Mesothelial cell of epicardium (in vitro differentiated cells): Measurements from ENCODE around the gene RNASEH2B. TPM values are rescaled to one million over a fixed set of nuclear protein-coding genes. Genes with fewer than 3 reads are reported as not detected.

Source experiments
- DNase-seq, 2 experiments: peaks; one replicate each; pipeline ENCODE4 v3.0.0; 2021; ENCODE audit warnings: low spot score in 2 of 2; ENCODE audit not compliant: unreplicated experiment in 2 of 2
- H3K27ac Mint-ChIP-seq: 2 replicates; pipeline ENCODE4 v1.8.0; 2021; ENCODE audit warnings: mixed read lengths
- H3K27me3 Mint-ChIP-seq: 2 replicates; pipeline ENCODE4 v1.8.0; 2021; ENCODE audit warnings: low read depth, mixed read lengths
- H3K36me3 Mint-ChIP-seq: 2 replicates; pipeline ENCODE4 v1.8.0; 2021; ENCODE audit warnings: mixed read lengths
- H3K4me1 Mint-ChIP-seq: 2 replicates; pipeline ENCODE4 v1.8.0; 2021; ENCODE audit warnings: mixed read lengths
- H3K4me3 Mint-ChIP-seq: 2 replicates; pipeline ENCODE4 v1.8.0; 2021; ENCODE audit warnings: mild to moderate bottlenecking, moderate library complexity, mixed read lengths
- H3K9me3 Mint-ChIP-seq: 2 replicates; pipeline ENCODE4 v1.8.0; 2021; ENCODE audit warnings: mixed read lengths
- CTCF ChIP-seq: fragments of 200-600 bp; sonication (generic); IDR thresholded peaks from one replicate; pipeline ENCODE4 v1.5.0; 2021; ENCODE audit warnings: antibody characterized with exemption; ENCODE audit not compliant: unreplicated experiment
- total RNA-seq: library from RNA; stranded (reverse); gene quantifications from 3 replicates; pipeline ENCODE4 v1.2.1, GENCODE V29; 2021

The RNASEH2B gene
- total RNA-seq, 1 donor from 2014 or later = 47.4 TPM

DNA sequence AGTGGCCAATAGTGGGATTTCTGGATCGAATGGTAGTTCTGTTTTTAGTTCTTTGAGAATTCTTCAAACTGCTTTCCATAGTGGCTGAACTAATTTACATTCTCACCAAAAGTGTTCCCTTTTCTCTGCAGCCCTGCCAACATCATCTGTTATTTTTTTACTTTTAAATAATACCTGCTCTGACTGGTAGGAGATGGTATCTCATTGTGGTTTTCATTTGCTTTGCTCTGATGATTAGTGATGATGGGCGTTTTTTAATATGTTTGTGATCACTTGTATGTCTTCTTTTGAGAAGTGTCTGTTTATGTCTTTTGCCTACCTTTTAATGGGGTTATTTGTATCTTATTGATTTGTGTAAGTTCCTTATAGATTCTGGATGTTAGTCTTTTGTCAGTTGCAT lies 48.0 kb downstream of the RNASEH2B start:
- DNase-seq = no peak
- Mint-ChIP-seq H3K9me3 (peaks cover 18% of the 10 kb centered on the region), H3K27ac (no peak overlapping the region), H3K36me3 (peaks cover 32% of the 10 kb centered on the region), H3K4me1 (no peaks in the 10 kb centered on the region), H3K4me3 (no peak overlapping the region), H3K27me3 (no peaks in the 10 kb centered on the region)
- no peak for TF ChIP-seq CTCF

GRCh38 chr13:50969691-50970090 lies 60.1 kb downstream of the RNASEH2B start:
- H3K27ac Mint-ChIP-seq = no peak overlapping the region
- H3K4me1 Mint-ChIP-seq = peaks cover 2% of the 10 kb centered on the region
- no peak overlapping the region for H3K4me3 Mint-ChIP-seq
- H3K9me3 Mint-ChIP-seq = no peaks in the 10 kb centered on the region
- no peak for TF ChIP-seq CTCF
- peaks cover 25% of the 10 kb centered on the region for H3K36me3 Mint-ChIP-seq
- no peaks in the 10 kb centered on the region for H3K27me3 Mint-ChIP-seq
- DNase-seq = no peak

- Mint-ChIP-seq H3K27me3 (no peaks in the 10 kb centered on the region), H3K9me3 (no peaks in the 10 kb centered on the region), H3K4me1 (peaks cover 2% of the 10 kb centered on the region), H3K36me3 (peaks cover 18% of the 10 kb centered on the region), H3K4me3 (no peak overlapping the region), H3K27ac (no peak overlapping the region)
- TF ChIP-seq CTCF = no peak
- DNase-seq = no peak
These were observed 61.4 kb downstream of the RNASEH2B start for GRCh38 chr13:50970956-50971355.

- Mint-ChIP-seq H3K4me1 (peaks cover 2% of the 10 kb centered on the region), H3K27ac (no peak overlapping the region), H3K9me3 (no peaks in the 10 kb centered on the region), H3K27me3 (no peaks in the 10 kb centered on the region), H3K36me3 (peaks cover 14% of the 10 kb centered on the region), H3K4me3 (no peak overlapping the region)
- no peak for DNase-seq
- TF ChIP-seq CTCF = no peak
These were observed 64.7 kb downstream of the RNASEH2B start for GRCh38 chr13:50974268-50974667.

- H3K4me3 Mint-ChIP-seq = no peak overlapping the region
- peaks cover 7% of the 10 kb centered on the region for H3K36me3 Mint-ChIP-seq
- no peaks in the 10 kb centered on the region for H3K4me1 Mint-ChIP-seq
- no peak for TF ChIP-seq CTCF
- DNase-seq = no peak
- no peak overlapping the region for H3K27ac Mint-ChIP-seq
- peaks cover 7% of the 10 kb centered on the region for H3K9me3 Mint-ChIP-seq
- H3K27me3 Mint-ChIP-seq = no peaks in the 10 kb centered on the region
These were observed 69.6 kb downstream of the RNASEH2B start for GRCh38 chr13:50979187-50979586.

DNA sequence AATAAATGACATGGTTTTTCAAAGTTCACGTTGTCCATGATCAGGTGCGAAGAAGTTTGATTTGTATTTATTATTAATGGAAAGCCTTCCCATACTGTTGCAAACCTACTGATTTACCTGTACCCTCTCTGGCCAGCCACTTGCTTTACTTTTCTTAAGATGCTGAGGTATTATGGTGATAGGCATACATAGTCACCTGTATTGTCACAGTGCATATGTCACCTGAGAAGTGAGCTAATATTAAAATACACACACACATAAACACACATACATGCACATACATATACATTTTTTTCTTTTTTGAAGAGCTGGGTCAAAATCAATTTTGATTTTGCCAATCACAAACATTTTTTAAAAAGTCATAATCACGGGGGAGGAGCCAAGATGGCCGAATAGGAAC lies 72.1 kb downstream of the RNASEH2B start:
- peaks cover 7% of the 10 kb centered on the region for H3K9me3 Mint-ChIP-seq
- H3K27ac Mint-ChIP-seq = peak overlapping the region; percentile 21
- H3K4me1 Mint-ChIP-seq = no peaks in the 10 kb centered on the region
- H3K4me3 Mint-ChIP-seq = peak overlapping the region; percentile 64
- no peak for DNase-seq
- H3K27me3 Mint-ChIP-seq = no peaks in the 10 kb centered on the region
- no peak for TF ChIP-seq CTCF
- peaks cover 4% of the 10 kb centered on the region for H3K36me3 Mint-ChIP-seq
